ENCODE measurements around the gene ARRB1.

DNA sequence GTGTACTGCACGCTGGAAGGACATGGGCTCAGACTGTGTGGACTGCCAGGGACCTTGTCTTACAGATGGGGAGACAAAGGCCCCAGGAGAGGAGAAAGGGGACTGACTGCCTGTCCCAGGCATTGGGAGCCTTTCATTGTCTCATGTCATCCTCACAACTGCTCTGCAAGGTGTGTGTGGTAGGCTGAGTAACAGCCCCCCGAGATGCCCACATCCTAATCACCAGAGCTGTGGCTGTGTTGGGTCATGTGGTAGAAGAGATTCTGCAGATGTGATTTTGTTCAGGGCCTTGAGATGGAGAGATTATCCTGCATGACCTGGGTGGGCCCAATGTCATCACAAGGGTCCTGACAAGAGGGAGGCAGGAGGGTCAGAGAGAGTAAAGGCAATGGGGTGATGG, 39.1 kb downstream of the ARRB1 start:
- TF ChIP-seq, protein P1, sequence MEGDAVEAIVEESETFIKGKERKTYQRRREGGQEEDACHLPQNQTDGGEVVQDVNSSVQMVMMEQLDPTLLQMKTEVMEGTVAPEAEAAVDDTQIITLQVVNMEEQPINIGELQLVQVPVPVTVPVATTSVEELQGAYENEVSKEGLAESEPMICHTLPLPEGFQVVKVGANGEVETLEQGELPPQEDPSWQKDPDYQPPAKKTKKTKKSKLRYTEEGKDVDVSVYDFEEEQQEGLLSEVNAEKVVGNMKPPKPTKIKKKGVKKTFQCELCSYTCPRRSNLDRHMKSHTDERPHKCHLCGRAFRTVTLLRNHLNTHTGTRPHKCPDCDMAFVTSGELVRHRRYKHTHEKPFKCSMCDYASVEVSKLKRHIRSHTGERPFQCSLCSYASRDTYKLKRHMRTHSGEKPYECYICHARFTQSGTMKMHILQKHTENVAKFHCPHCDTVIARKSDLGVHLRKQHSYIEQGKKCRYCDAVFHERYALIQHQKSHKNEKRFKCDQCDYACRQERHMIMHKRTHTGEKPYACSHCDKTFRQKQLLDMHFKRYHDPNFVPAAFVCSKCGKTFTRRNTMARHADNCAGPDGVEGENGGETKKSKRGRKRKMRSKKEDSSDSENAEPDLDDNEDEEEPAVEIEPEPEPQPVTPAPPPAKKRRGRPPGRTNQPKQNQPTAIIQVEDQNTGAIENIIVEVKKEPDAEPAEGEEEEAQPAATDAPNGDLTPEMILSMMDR (IDR thresholded peaks at IDR 0.05), result no peak
- no peak for TF ChIP-seq POLR2A (IDR thresholded peaks at IDR 0.05; ENCODE audit: low read depth)
- TF ChIP-seq EP300 (IDR thresholded peaks at IDR 0.05), result no peak
- no peak for TF ChIP-seq POLR2AphosphoS5 (IDR thresholded peaks at IDR 0.05)
